ENCODE data around the gene AMBRA1. TPM values are rescaled to one million over a fixed set of nuclear protein-coding genes. Genes with fewer than 3 reads are reported as not detected.

Gene AMBRA1
- total RNA-seq, 1 donor from 2014 or later: 29.4 TPM

DNA sequence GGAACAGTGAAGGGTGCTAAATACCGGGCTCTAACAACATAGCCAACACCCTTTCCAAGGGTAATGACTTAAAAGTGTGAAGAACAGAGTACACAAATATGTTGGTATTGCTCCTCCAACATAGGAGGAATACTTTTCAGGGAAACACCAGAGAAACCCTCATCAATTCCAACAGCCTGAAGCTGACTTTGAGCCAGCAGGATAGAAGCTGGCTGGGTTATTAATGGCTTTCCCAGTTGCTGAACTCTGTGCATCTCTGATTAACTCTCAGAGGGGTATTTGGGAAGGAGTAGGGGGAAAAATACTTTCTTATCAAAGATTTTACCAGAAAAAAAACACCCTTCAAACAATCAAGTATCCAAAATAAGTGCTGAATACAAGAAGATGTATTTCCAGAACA, 95.6 kb downstream of the AMBRA1 start:
- peaks cover 36% of the 10 kb centered on the region for H4K20me1 ChIP-seq (ENCODE audit: insufficient read depth, low read length)
- H3K27me3 ChIP-seq (ENCODE audit: insufficient read depth, low read length): no peaks in the 10 kb centered on the region
- DNase-seq (ENCODE audit: low read depth) (no peak), FAIRE-seq (no peak)
- no peaks in the 10 kb centered on the region for H3K79me2 ChIP-seq (ENCODE audit: insufficient read depth, low read length)
- H3K27ac ChIP-seq (ENCODE audit: low read depth, low read length): no peak overlapping the region
- no peak overlapping the region for H2AFZ ChIP-seq (ENCODE audit: low read depth, low read length)
- no peaks in the 10 kb centered on the region for H3K9me3 Mint-ChIP-seq (ENCODE audit: unreplicated experiment)
- no peak for TF ChIP-seq EZH2 (IDR thresholded peaks at IDR 0.05; ENCODE audit: insufficient read depth, low read length)
- H3K4me3 Mint-ChIP-seq (ENCODE audit: unreplicated experiment): no peak overlapping the region
- no peak overlapping the region for H3K9ac ChIP-seq (ENCODE audit: low read length)
- no peak overlapping the region for H3K4me3 ChIP-seq (ENCODE audit: insufficient read depth, low read depth, low read length)
- H3K27me3 Mint-ChIP-seq (ENCODE audit: low read depth, unreplicated experiment): no peaks in the 10 kb centered on the region
- peaks cover 5% of the 10 kb centered on the region for H3K36me3 Mint-ChIP-seq (ENCODE audit: low read depth, unreplicated experiment)
- no peaks in the 10 kb centered on the region for H3K4me1 Mint-ChIP-seq (ENCODE audit: low read depth, unreplicated experiment)
- H3K27ac Mint-ChIP-seq (ENCODE audit: unreplicated experiment): no peak overlapping the region
- H3K4me2 ChIP-seq (ENCODE audit: low read length): no peak overlapping the region
- no peaks in the 10 kb centered on the region for H3K4me1 ChIP-seq (ENCODE audit: insufficient read depth, low read length)
- H3K36me3 ChIP-seq (ENCODE audit: insufficient read depth, low read length): peaks cover 3% of the 10 kb centered on the region
- no peaks in the 10 kb centered on the region for H3K9me3 ChIP-seq (ENCODE audit: insufficient read depth, low read depth, low read length)

DNA sequence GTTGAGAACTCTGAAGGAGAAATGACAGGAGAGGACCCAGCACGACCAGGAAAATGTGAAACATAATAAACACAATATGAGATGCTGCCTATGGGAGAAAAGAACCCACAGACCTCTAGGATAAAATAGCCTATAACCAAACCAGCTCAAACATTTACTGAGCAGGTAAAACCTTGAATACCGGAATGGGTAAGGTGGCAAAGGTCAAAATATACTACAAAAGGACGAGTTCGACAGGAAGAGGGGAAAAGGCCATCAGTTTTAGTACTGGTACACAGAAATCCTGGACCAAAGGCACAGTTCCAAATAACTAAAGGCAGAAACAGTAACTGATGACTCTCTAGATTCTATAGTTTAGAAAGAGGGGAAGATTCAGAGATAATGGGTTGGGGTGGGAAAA, 96.3 kb downstream of the AMBRA1 start:
- Histone ChIP-seq H3K27ac (ENCODE audit: low read depth, low read length) (no peak overlapping the region), H3K4me3 (ENCODE audit: insufficient read depth, low read depth, low read length) (no peak overlapping the region), H3K4me2 (ENCODE audit: low read length) (no peak overlapping the region), H3K4me1 (ENCODE audit: insufficient read depth, low read length) (no peaks in the 10 kb centered on the region), H3K9me3 (ENCODE audit: insufficient read depth, low read depth, low read length) (no peaks in the 10 kb centered on the region), H2AFZ (ENCODE audit: low read depth, low read length) (no peak overlapping the region), H4K20me1 (ENCODE audit: insufficient read depth, low read length) (peaks cover 36% of the 10 kb centered on the region), H3K79me2 (ENCODE audit: insufficient read depth, low read length) (no peaks in the 10 kb centered on the region), H3K27me3 (ENCODE audit: insufficient read depth, low read length) (no peaks in the 10 kb centered on the region), H3K36me3 (ENCODE audit: insufficient read depth, low read length) (peaks cover 3% of the 10 kb centered on the region), H3K9ac (ENCODE audit: low read length) (no peak overlapping the region)
- H3K4me3 Mint-ChIP-seq (ENCODE audit: unreplicated experiment): no peak overlapping the region
- TF ChIP-seq EZH2 (IDR thresholded peaks at IDR 0.05; ENCODE audit: insufficient read depth, low read length): no peak
- TF ChIP-seq, protein P1, sequence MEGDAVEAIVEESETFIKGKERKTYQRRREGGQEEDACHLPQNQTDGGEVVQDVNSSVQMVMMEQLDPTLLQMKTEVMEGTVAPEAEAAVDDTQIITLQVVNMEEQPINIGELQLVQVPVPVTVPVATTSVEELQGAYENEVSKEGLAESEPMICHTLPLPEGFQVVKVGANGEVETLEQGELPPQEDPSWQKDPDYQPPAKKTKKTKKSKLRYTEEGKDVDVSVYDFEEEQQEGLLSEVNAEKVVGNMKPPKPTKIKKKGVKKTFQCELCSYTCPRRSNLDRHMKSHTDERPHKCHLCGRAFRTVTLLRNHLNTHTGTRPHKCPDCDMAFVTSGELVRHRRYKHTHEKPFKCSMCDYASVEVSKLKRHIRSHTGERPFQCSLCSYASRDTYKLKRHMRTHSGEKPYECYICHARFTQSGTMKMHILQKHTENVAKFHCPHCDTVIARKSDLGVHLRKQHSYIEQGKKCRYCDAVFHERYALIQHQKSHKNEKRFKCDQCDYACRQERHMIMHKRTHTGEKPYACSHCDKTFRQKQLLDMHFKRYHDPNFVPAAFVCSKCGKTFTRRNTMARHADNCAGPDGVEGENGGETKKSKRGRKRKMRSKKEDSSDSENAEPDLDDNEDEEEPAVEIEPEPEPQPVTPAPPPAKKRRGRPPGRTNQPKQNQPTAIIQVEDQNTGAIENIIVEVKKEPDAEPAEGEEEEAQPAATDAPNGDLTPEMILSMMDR (IDR thresholded peaks at IDR 0.05; ENCODE audit: insufficient read depth, low read depth, low read length): no peak
- H3K27ac Mint-ChIP-seq (ENCODE audit: unreplicated experiment): no peak overlapping the region
- no peak for FAIRE-seq
- H3K9me3 Mint-ChIP-seq (ENCODE audit: unreplicated experiment): no peaks in the 10 kb centered on the region
- no peaks in the 10 kb centered on the region for H3K4me1 Mint-ChIP-seq (ENCODE audit: low read depth, unreplicated experiment)
- peaks cover 5% of the 10 kb centered on the region for H3K36me3 Mint-ChIP-seq (ENCODE audit: low read depth, unreplicated experiment)
- DNase-seq (ENCODE audit: low read depth): no peak
- H3K27me3 Mint-ChIP-seq (ENCODE audit: low read depth, unreplicated experiment): no peaks in the 10 kb centered on the region

DNA sequence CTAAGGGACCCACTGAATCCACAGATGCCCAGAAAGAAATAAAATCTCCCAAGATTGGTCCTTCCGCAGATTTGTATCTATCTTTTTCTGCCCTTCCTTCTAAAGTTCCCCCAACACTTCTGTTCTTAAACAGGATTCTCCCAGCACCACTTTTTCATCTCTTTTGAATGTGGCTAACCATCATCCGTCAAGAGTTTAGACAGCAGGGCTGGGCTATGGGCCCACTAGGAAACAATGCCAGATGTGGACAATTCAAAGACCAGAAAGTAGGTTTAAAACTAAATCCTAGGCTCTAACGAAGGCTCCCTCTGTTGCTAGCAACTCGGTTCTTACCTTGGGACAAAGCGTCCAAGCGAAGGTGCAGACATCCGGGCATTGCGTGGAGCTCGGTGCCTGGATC, 100.0 kb downstream of the AMBRA1 start:
- DNase-seq (ENCODE audit: low read depth) (peak; percentile 50), FAIRE-seq (no peak)
- no peak overlapping the region for H3K27ac ChIP-seq (ENCODE audit: low read depth, low read length)
- no peaks in the 10 kb centered on the region for H3K27me3 ChIP-seq (ENCODE audit: insufficient read depth, low read length)
- no peak overlapping the region for H2AFZ ChIP-seq (ENCODE audit: low read depth, low read length)
- H3K9ac ChIP-seq (ENCODE audit: low read length): no peak overlapping the region
- H3K36me3 ChIP-seq (ENCODE audit: insufficient read depth, low read length): peaks cover 3% of the 10 kb centered on the region
- TF ChIP-seq, protein P1 (IDR thresholded peaks at IDR 0.05; ENCODE audit: insufficient read depth, low read depth, low read length): no peak
- no peak for TF ChIP-seq EZH2 (IDR thresholded peaks at IDR 0.05; ENCODE audit: insufficient read depth, low read length)
- H3K79me2 ChIP-seq (ENCODE audit: insufficient read depth, low read length): no peaks in the 10 kb centered on the region
- Mint-ChIP-seq H3K27ac (ENCODE audit: unreplicated experiment) (no peak overlapping the region), H3K27me3 (ENCODE audit: low read depth, unreplicated experiment) (no peaks in the 10 kb centered on the region), H3K36me3 (ENCODE audit: low read depth, unreplicated experiment) (peaks cover 2% of the 10 kb centered on the region), H3K9me3 (ENCODE audit: unreplicated experiment) (no peaks in the 10 kb centered on the region), H3K4me3 (ENCODE audit: unreplicated experiment) (no peak overlapping the region), H3K4me1 (ENCODE audit: low read depth, unreplicated experiment) (peaks cover 20% of the 10 kb centered on the region)
- H3K4me1 ChIP-seq (ENCODE audit: insufficient read depth, low read length): peaks cover 6% of the 10 kb centered on the region
- H4K20me1 ChIP-seq (ENCODE audit: insufficient read depth, low read length): peaks cover 44% of the 10 kb centered on the region
- H3K4me2 ChIP-seq (ENCODE audit: low read length): no peak overlapping the region
- no peak overlapping the region for H3K4me3 ChIP-seq (ENCODE audit: insufficient read depth, low read depth, low read length)
- no peaks in the 10 kb centered on the region for H3K9me3 ChIP-seq (ENCODE audit: insufficient read depth, low read depth, low read length)
